CD4-positive, alpha-beta T cell treated with Interleukin-10 for 1 hour (primary cell): Measurements from ENCODE around the gene SLC35B4.

ENCODE experiments used
- DNase-seq: peaks from one replicate; pipeline ENCODE4 v3.0.0-alpha.2; 2020

Gene SLC35B4, protein sequence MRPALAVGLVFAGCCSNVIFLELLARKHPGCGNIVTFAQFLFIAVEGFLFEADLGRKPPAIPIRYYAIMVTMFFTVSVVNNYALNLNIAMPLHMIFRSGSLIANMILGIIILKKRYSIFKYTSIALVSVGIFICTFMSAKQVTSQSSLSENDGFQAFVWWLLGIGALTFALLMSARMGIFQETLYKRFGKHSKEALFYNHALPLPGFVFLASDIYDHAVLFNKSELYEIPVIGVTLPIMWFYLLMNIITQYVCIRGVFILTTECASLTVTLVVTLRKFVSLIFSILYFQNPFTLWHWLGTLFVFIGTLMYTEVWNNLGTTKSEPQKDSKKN

GRCh38 chr7:134316539-134317344 lies at the start of gene SLC35B4:
Gene SLC35B4, minus strand, starts transcription at chr7:134316930. Its CDS starts 179 bp downstream, at chr7:134316751.
- peak; percentile 96 for DNase-seq

DNA sequence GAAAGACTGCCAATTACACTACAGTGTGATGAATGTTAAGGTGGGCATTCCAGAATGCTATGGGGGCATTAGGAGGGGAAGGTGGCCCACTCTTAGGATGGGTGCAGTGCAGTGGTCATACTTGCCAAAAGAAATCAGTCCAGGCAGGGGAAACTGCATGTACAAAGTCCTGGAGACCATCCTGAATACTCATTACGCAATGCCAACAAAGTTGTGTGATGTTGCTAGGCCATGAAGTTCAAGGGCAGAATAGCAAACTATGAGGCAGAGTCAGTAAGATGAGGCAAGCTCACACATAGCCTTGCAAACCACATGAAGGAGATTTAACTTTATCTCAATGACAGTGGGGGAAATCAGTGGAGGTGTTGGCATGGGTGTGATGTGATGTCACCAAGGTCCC lies 49.8 kb upstream of the SLC35B4 start:
- DNase-seq = no peak

- DNase-seq = no peak
Observed at GRCh38 chr7:134365341-134366054, 48.8 kb upstream of the SLC35B4 start.

GRCh38 chr7:134364619-134365037 lies 47.9 kb upstream of the SLC35B4 start:
- DNase-seq = no peak

DNA sequence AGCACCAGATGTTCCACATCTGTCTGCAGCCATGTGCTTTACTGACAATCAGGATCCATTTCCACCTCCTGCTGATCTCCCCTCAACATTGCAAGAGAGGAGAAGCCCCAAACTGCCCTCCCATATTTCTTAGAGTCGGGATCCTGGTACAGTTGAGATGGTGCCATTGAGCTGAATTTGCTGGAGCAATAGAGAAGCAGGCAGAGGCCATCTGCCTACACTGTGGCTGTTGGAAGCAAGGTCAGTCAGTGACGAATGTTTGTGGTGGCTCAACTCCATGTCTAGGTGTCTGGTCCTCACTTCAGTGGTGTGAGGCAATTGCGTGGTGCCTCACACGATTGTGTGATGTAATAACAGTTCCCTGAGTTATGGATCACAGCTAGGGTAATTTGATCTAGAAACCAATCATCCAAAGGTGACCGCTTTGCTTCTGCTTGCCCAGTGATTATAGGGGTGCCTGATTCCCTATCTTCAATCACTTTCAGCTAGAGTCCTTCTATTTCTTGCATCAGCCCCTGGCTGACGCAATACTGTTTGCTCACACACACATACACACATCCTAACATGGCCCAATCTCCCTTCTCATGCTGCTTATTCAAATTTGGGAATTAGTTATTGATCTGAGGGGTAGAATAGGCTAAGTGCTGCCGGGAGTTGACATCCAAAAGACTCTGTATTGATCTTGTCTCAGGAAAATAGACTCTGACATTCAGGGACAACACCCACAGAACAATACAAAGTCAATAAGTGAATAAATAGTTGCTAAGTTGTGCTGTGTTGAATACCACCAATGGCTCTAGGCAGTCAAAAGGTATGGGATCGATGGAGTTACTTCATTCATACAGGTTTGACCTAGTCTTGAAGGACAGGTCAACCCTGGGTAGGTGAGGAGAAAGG lies 46.1 kb upstream of the SLC35B4 start:
- DNase-seq = no peak

- no peak for DNase-seq
Observed at GRCh38 chr7:134359787-134360432, 43.2 kb upstream of the SLC35B4 start.

GRCh38 chr7:134357486-134357885 lies 40.8 kb upstream of the SLC35B4 start:
- no peak for DNase-seq

DNA sequence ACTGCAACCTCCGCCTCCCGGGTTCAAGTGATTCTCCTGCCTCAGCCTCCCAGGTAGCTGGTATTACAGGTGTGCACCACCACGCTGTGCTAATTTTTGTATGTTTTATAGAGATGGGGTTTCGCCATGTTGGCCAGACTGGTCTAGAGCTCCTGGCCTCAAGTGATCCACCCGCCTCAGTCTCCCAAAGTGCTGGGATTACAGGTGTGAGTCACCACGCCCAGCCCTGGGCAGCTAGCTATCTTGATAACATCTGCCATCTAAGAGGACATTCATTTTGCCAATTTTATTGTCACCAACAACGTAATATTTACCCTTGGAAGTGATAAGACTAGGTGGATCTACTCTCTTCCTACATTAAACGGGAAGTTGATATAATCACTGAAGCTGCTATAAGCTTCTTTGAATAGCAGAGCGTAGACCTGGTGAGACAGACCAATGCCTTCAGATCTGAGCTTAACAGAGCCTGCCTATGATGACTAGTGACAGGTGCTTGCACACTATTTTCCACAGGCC lies 39.7 kb upstream of the SLC35B4 start:
- DNase-seq = no peak

DNA sequence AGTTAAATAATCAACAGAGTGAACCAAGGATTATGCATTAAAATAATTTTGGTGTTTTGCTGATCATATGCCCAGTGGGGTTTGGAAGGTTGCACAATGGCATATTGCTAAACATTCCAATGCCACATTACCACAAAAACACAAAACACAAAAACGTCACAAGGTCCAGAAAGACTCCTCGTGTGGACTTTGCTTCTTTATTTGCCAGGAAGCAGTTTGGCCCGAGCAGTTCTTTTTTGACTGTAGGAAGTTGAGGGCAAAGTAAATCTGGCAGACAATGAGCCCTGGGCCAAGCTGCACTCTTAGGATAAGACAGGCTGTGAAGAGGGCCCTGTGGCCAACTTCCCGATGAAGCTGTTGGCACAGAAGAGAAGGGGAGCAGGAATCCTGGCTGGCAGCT lies 39.2 kb upstream of the SLC35B4 start:
- DNase-seq = no peak

- DNase-seq = no peak
Observed at GRCh38 chr7:134355004-134355525, 38.3 kb upstream of the SLC35B4 start.

GRCh38 chr7:134353411-134353810 lies 36.7 kb upstream of the SLC35B4 start:
- DNase-seq = no peak

DNA sequence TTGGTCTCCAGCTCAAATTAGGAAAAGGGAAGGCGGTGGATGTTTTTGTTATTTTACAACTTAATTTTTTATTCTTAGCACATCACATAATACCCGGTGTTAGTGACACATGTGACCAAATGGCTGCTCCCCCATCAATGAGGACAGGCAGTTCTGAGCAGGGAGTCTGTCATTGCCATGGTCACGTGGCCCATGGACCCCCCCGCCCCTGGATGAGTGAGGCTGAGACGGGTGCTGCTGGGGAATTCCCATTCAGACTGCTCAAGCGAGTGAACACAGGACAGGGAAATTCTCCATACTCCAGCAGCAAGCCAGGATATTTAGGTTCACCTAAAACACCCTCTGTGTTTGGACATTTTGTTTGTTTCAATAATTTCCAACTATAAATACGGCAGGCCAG lies 34.7 kb upstream of the SLC35B4 start:
- no peak for DNase-seq

GRCh38 chr7:134350709-134351108 lies 34.0 kb upstream of the SLC35B4 start:
- DNase-seq = no peak

GRCh38 chr7:134347567-134347966 lies 30.8 kb upstream of the SLC35B4 start:
- no peak for DNase-seq

DNA sequence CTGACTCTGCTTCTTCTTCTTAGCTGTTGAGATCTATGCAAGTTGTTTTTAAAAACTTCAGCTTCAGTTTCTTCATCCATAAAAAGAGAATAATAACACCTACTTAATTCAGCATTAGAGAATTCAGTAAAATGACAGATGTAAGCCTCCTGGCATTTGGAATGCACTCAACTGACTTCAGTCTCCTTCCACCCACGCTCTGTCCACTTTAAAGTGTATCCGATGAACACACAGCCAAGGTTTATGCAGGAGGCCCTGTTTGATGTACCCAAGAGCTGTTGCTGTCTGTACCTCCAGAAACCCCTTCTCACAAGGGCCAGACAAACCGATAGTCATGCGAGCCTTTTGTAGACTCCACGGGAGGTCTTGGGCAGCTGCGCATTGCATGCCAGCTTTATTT lies 27.1 kb upstream of the SLC35B4 start:
- no peak for DNase-seq

DNA sequence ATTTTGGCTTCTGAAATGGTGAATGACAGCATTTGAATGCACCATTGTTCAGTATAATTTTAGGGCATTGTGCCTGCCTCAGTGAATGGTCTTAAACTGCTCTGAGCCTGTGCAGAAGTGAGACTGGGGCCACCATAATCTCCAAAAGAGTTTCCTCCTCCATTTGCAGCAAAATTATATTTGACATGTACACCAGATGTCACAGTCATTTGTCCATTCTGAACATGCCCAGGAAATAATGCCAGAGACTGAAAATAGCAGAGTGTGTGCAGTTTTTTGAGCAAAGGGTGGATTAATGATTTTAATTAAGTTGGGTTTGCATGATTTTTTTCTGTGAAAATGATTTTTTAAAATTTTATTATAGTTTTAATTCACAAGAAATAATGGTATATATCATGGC lies 26.4 kb upstream of the SLC35B4 start:
- DNase-seq = no peak

DNA sequence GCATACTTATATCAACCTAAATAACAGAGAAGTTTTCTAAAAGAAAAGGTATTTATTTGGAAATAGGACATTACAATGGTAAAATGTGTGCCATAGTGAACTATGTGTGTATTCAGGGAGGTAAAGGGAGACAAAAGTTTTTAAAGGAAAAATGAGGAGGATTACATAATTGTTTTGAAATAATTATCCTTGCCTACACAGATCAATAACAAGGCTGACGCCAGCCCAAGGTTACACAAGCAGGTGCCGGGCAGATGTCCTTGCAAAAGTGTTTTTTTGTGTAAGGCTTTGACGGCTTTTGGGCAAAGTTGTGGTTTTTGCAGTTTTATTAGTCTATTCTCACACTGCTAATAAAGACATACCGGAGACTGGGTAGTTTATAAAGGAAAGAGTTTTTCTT lies 22.7 kb upstream of the SLC35B4 start:
- no peak for DNase-seq

GRCh38 chr7:134337980-134338379 lies 21.2 kb upstream of the SLC35B4 start:
- DNase-seq = no peak

- no peak for DNase-seq
Observed at GRCh38 chr7:134334408-134334807, 17.7 kb upstream of the SLC35B4 start.

DNA sequence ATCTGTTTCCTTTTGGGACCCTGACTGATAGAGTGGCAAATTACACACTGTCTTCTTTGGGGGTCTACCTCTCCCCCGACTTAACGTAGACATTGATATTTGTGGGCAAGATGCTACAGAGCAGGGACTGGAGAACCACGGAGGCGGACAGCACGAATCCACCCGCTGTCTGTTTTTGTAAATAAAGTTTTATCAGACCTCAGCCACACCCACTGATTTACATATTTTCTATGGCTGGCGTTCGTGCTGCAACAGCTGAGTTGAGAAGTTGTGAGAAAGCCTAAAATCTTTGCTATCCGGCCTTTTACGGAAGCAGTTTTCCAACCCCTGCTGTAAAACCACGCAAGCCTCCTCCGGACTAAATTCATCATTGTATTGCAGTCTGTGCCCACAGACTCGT lies 17.2 kb upstream of the SLC35B4 start:
- DNase-seq = no peak

GRCh38 chr7:134332892-134333291 lies 16.2 kb upstream of the SLC35B4 start:
- no peak for DNase-seq

DNA sequence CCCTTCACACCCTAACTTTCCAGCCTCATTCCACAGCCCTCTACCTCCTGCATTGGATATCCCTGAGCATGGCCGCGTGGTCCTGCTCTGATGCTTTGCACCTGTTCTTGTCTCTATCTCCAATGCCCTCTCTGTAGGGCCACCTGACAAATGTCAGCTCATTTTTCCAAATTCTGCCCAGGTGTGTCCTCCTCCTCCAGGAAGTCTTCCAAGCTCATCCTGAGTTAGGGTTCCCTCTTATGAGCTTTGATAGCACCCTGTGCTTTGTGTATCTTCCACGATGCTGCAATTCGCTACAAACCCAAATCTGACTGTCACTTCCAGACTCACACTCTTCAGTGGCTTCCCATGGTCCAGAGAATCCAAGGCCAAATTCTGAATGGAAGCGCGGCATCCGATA lies 14.7 kb upstream of the SLC35B4 start:
- DNase-seq = no peak
